Breast epithelium (tissue), 3 donors: ENCODE results near the gene PLAC1.

Source experiments
- CTCF ChIP-seq, 3 donors: fragments of 450-650 bp; IDR thresholded peaks; one replicate each; pipeline ENCODE4 v1.5.1; 2016 to 2017; ENCODE audit warnings: antibody characterized with exemption in 3 of 3, mild to moderate bottlenecking in 3 of 3, moderate library complexity in 3 of 3
- POLR2A ChIP-seq: fragments of 450-650 bp; IDR thresholded peaks from one replicate; pipeline ENCODE4 v1.6.1; 2016; ENCODE audit warnings: antibody characterized with exemption, mild to moderate bottlenecking, moderate library complexity
- POLR2AphosphoS5 ChIP-seq, 3 donors: sonication (generic); formaldehyde crosslinking; IDR thresholded peaks; one replicate each; pipeline ENCODE4 v1.6.1; 2017; ENCODE audit warnings: antibody characterized with exemption in 3 of 3

- TF ChIP-seq POLR2AphosphoS5 (IDR thresholded peaks at IDR 0.05) (no peak), CTCF (IDR thresholded peaks at IDR 0.05) (no peak), POLR2A (no peak)
These were observed 25.9 kb downstream of the PLAC1 start for GRCh38 chrX:134632355-134632754.
